ENCODE measurements around the gene HMCN2.
"Not testable (repeated sequence)": the region's sequence is repeated elsewhere in the genome, so short reads cannot be mapped to it uniquely, and the experiment has no call there.

Gene HMCN2

DNA sequence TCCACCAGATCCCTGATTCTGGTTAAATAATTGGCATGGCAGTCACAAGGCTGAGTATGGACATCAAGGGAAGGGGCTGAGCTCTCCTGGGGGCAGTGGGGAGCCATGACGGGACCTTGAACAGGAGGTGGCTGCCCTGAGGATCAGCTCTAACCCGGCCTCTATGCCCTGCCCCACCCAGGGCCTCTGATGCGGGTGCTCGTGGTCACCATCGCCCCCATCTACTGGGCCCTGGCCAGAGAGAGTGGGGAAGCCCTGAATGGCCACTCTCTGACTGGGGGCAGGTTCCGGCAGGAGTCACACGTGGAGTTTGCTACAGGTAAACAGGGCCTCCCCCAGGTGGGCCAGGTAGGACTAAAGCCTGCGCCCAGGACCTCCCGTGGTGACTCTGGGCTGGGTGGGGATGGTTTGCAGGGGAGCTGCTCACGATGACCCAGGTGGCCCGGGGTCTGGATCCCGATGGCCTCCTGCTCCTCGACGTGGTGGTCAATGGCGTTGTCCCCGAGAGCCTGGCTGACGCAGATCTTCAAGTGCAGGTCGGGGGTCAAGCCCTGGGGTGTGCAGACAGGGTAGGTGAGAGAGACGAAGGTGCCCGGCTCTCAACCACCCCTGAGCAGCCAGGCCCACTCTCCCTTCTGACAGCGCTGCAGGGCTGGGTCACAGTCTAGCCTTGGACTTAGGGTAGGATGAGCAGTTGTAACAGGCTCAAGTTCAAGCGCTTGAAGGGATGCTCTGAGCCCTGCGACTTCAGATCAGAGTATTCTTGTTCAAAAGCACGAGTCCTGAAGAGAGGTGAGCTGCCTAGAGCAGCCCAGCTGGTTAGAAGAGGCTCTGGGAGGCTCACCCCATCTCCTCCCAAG lies 159.3 kb downstream of the HMCN2 start:
- no peak for DNase-seq

DNA sequence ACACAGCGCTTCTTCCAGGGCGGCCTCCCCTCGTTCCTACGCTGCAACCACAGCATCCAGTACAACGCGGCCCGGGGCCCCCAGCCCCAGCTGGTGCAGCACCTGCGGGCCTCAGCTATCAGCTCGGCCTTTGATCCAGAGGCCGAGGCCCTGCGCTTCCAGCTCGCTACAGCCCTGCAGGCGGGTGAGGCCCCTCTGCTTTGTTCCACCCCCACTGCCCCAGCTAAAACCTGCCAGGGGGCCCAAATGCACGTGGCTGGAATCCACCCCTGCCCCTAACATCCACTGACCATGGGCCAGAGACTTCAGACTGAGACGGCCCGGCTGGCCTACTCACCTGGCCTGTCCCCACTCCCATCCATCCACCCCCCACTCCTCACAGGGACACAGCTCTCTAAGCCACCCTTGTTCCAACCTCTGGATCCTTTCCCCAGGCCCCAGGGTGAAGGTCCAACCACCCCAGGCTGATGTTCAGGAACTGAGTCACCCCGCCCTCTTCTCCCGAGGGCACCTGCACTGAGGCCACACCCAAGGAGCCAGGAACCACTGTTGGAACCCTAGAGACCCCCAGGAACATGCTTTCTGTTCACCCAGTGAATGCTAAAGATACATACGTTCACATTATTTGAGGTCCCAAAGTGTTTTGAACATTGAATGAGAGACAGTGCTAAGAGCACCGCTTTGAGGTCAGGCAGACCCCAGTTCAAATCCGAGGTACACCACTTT lies 160.3 kb downstream of the HMCN2 start:
- DNase-seq: no peak

DNA sequence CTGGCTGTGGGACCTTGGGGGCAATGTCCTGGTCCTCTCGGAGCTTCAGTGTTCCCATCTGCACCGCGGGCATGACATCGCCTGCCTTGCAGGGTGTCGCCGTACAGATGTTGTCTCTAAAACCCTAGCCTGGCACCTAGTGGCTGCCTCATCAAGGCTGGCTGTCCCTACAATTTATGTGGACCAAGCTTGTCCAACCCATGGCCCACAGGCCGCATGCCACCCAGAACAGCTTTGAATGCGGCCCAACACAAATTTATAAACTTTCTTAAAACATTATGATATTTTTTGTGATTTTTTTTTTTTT lies 160.9 kb downstream of the HMCN2 start:
- DNase-seq: no peak

DNA sequence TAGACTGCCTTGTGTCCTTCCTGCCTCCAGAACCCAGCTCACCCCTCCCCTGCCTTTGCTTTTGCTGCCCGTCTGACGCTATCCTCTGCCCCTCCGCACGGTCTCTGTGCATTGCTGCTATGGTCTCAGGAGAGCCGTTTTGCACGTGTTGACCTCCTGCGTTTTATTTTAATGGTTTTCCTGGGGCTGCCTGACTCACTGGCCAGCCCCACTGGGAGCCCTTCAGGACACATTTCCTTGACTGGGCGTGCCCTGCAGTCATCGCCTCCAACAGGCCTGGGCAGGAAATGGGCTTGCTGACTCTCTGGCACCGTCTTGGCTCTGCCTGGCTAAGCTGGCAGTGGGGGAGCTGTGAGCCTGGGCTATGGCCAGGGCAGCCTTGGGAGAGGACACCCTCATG lies 161.3 kb downstream of the HMCN2 start:
- no peak for DNase-seq

DNA sequence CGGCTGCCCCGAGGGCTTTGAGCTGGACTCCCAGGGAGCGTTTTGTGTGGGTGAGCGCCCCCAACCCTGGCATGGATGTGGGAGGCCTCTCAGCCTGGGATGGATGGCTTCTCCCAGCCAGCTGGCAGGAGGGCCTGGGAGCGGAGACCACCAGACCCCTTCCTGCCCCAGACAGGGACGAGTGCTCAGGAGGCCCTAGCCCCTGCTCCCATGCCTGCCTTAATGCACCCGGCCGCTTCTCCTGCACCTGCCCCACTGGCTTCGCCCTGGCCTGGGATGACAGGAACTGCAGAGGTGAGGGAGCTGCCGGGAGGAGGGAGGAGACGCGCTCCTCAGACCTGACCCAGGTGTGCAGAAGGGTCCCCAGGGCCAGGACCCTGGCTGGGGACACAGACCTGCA lies 161.8 kb downstream of the HMCN2 start:
- DNase-seq: no peak

DNA sequence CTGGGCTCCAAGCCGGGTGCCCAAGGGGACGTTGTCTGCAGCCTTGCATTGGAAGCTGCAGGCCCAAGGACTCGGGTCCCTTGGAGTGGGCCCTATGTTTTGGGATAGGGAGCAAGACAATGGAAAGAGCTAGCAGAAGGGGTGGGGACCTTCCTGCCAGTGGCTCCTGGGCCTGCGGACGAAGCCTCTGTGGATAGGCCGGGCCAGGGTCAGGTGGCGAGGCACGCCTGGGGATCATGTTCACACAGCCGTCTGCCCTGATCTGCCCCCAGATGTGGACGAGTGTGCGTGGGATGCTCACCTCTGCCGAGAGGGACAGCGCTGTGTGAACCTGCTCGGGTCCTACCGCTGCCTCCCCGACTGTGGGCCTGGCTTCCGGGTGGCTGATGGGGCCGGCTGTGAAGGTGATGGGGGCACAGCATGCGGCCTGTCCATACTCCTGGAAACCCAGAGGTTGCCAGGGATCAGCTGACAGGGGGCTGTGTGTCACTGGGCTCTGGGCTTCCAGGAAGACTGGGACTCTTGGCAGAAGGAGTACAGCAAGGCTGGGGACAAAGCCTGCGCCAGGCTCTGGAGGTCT lies 162.6 kb downstream of the HMCN2 start:
- DNase-seq: no peak

DNA sequence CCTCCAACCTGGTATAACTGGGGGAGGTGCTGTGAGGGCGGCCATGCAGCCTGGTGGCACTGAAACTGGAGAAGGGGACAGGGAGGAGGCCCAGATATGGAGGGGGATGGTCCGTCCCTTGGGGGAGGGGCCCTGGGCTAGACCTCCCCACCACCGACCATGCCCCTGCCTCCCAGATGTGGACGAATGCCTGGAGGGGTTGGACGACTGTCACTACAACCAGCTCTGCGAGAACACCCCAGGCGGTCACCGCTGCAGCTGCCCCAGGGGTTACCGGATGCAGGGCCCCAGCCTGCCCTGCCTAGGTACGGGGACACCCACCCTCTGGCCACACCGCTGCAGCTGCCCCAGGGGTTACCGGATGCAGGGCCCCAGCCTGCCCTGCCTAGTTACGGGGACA lies 163.8 kb downstream of the HMCN2 start:
- no peak for DNase-seq

DNA sequence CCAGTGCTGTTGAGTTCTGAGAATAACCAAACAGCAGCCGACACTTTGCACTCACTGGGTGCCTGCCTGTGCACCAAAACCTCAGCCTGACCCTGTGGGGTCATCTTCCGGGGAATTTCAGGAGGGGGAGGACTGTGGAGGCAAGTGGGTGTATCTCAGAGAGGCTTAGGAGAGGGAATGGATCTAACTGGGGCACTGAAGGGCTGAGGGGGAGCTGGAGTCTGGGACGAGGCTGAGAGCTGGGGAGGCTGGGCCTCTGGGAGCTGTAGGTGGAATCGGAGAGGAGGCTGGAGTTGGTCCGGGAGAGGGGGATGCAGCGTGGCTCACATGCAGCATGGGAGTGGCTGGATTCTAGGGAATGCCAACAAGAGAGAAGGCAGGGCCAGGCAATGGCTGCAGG lies 164.3 kb downstream of the HMCN2 start:
- DNase-seq: no peak

DNA sequence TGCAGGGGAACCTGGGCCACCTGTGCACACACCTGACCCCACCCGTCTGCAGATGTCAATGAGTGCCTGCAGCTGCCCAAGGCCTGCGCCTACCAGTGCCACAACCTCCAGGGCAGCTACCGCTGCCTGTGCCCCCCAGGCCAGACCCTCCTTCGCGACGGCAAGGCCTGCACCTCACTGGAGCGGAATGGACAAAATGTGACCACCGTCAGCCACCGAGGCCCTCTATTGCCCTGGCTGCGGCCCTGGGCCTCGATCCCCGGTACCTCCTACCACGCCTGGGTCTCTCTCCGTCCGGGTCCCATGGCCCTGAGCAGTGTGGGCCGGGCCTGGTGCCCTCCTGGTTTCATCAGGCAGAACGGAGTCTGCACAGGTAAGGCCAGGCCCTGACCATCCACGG lies 164.7 kb downstream of the HMCN2 start:
- no peak for DNase-seq

DNA sequence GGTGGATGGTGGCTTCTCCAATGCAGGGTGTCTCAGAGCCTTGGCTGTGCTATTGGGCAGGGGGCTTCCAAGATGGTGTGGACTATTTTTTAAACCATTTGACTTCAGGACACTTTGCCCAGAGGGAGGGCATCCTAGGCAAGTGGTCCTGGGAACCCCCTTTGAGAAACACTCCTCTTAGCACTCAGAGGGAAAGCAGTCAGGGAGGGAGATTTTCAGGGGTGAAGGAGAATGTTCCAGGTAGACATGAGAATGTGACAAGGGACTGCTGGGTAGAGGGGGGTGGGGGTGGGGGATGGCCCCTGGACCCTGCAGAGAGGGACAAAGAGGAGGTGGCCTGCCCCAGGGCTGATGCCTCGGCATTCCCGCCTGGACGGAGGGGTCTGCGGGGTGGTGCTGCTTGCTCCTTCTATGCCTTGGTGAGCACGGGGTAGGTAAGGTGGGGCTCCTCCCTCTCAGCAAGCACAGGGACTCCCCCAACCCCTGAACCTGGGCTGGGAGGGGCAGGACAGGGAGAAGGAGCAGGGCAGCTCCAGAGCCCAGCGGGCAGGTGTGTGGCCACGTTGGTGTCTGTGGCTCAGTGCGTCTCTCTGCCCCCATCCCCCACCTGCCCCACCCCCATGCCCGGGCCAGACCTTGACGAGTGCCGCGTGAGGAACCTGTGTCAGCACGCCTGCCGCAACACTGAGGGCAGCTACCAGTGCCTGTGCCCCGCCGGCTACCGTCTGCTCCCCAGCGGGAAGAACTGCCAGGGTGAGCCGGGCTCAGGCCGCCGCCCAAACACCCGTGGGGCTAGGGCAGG lies 165.4 kb downstream of the HMCN2 start:
- no peak for DNase-seq

DNA sequence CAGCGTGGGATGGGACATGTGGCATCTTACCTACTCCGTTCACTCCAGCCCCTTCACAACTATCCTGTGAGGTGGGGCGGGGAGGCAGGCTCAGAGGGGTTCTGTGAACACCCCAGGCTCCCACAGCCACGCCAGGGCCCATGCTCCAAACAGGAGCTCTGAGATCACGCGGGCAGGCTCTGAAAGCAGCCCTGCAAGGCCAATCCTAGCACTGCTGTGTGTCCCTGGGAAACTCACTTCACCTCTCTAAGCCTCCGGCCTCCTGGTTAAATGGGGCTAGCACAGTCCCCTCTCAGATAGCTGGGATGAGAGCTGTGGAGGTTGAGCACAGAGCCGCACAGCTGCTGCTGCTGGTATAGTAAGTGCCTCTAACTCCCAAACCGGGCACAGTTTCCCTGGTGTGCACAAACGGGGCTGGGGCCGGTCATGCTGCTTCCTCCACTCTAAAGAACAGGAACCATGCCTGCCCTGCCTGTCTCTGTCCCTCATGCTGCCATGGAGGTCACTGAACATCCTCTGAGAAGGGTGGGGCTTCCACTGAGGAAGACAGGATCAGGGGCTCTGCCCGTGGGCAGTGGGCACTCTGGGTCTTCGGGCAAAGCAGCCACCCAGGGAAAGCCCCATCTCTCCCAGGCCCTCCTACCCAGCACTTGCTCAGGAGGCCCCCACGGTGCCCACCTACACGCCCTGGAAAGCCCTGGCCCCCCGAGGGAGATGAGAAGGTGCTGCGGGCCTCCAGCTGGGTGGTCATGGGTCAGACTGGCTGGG lies 166.2 kb downstream of the HMCN2 start:
- no peak for DNase-seq

DNA sequence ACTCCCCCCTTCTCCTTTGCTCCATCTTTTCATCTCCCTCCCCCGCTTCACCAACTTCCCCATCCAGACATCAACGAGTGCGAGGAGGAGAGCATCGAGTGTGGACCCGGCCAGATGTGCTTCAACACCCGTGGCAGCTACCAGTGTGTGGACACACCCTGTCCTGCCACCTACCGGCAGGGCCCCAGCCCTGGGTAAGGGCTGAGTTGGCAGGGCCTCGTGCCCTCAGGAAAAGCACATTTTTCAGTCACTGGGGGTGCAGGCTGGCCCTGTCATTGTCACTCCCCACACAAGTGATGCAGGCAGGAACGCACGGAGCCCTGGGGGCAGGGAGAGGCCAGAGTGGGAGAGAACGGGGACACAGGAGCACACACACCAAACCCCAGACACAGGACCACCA lies 166.8 kb downstream of the HMCN2 start:
- no peak for DNase-seq

DNA sequence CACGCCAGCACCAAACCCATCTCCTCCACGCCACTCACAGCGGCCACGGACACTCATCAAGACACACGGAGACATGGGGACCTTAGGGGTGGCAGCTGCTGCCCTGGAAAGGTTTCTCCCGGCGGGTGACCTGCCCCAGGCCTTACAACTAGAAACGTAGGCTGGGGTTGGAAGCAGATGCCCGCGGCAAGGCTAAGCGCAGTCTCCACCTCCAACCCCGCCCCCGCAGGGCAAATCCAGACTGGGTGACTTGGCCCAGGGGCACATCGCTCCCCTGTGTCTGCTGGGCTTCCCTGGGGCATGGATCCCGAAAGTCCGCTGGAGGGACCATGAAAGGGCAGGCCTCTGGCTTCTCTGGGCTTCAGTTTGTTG lies 167.2 kb downstream of the HMCN2 start:
- DNase-seq: no peak

DNA sequence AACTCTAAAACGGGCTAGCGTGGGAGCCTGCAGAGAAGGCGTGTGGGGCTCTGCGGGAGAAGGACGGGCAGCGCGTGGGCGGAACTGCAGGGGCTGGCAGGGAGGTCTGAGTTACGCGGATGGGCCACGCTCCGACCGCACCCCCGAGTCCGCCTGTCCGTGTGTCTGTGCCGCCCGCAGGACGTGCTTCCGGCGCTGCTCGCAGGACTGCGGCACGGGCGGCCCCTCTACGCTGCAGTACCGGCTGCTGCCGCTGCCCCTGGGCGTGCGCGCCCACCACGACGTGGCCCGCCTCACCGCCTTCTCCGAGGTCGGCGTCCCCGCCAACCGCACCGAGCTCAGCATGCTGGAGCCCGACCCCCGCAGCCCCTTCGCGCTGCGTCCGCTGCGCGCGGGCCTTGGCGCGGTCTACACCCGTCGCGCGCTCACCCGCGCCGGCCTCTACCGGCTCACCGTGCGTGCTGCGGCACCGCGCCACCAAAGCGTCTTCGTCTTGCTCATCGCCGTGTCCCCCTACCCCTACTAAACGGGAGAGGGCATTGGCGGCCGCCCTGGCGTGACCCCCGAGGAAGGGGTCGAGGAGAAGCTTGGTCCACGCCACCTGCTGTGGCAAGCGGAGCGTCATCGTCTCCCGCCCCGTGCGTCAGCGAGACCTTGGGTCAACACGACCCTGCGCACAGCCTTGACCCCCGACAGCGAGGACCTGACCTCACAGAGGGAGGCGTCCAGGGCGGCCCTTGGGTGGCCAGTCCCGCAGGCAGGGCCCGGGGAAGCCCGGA lies 167.8 kb downstream of the HMCN2 start:
- DNase-seq: no peak

DNA sequence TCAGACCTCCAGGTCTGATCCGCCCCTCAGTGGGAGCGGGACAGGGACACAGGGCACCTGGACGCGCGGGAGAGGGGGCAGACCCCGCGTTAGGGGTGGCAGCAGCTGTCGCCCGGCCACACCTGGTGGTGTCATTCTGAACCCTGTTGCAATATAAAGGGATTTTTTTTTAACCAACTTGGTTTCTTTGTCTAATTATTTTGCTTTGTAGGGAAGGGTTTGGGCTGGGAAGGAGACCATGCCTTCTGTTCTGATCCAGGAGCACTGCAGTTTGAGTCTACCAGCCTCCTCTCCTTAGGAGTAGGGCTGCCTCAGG lies 168.3 kb downstream of the HMCN2 start:
- no peak for DNase-seq

DNA sequence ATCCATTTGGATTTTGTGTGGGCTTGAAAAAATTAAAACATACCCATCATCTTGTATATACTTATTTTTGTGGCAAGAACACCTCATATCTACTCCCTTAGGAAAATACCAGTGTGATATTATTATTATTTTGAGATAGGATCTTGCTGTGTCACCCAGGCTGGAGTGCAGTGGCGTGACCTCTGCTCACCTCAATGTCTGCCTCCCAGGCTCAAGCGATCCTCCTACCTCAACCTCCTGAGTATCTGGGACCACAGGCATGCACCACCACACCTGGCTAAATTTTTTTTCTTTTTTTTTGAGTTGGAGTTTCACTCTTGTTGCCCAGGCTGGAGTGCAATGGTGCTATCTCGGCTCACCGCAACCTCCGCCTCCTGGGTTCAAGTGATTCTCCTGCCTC lies 169.1 kb downstream of the HMCN2 start:
- DNase-seq: not testable (repeated sequence)

DNA sequence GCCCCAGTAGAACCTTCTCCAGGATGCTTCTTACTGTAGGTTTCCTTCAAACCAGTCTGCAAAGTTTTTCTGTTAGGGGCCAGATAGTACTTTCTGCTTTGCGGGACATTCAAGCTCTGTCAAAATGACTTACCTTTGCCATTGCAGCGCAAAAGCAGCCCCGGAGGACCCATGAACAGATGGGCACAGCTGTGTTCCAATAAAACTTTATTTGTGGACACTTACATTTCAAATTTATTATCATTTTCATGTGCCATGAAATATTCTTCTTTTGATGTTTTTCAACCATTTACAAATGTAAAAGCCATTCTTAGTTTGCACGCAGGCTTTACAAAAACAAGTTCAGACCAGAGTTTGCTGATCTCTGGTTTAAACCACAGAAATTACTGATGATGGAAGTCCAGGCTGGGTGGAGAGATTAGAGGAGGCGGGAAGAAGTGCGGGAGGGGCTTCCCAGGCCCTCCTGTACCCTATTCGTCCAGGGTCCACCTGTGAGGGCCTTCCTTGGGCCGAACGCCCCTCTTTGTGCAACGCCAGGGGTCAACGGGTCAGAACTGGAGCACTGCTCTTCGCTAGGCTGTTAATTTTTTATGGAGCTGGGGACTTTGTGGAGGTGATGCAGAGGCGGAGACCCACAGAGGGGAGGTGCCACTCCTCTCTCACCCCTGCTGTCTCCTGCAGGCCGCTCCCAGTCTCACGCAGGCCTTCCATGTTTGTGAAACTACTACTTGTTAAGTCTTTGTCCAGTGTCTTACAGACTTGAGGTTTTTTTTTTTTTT lies 171.6 kb downstream of the HMCN2 start:
- no peak for DNase-seq

DNA sequence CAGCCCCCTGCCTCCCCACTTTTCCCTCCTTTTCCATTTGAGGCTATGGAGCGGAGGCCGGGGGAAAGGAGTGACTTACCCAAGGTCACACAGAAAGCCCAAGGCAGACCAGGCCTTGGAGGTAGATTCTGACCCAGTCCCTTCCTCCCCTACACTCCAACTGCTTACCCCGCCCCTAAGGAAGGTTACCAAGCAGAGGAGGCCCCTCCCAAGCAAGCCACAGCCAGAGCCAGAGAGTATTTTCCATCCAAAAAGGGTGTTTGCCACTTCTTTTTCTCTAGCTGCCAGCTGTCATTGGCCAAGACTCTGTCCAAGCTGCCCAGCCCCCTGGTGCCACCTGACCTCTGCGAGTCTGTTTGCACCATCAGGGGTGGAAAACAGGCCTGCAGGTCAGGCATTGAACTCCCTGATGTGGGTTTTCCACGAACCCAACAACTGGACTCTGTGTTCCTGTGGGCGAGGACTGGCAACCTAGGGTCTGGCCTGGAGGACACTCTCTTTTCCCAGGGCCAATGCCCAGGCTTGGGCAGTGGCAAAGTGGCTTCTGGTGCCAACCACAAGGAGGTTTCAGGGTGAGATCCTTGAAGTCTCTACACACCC lies 172.9 kb downstream of the HMCN2 start:
- DNase-seq: no peak

DNA sequence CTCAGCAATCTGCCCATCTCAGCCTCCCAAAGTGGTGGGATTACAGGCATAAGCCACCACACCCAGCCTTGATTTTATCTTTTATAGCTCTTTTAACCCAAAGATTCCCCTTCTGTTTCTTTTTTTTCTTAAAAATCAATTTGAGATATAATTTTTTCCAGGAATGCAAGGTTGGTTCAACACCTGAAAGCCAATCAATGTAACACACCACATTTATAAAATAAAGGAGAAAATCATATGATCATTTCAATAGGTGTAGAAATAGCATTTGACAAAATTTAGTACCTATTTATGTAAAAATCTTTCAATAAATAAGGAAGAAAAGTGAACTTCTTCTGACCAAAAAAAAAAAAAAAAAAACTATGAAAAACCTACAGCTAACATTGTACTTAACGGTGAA lies 175.5 kb downstream of the HMCN2 start:
- no peak for DNase-seq

DNA sequence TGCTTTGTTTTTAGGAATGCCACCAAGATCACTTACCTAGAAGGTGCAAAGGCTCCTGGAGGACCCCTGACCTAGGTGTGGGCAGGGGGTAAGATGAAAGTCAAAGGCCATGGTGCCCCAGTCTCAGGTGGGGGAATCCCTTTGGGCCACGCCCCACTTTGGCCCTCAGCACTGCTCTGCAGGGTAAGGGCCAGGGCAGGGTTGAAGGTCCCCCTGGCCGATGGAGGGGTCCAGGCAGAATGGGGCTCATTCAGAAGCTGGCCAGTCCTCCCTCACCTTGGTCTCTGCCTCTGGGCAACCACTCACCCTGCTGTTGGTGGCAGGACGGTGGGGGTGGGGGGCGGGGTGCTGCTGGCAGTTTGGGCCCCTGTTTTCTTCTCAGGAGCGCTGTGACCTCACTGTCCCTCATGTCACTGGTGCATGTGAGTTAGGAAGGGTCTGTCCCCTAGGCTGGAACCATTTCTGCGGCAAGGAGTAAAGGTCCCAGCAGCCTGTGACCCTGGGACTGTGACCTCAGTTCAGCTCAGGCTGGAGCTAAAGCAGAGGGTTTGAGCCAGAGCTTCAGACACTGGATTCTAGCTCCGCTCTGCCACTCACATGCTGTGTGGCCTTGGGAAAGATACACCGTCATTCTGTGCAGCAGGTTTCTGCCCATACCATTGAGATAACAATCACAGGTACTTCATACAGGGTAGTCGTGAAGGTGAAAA lies 177.3 kb downstream of the HMCN2 start:
- DNase-seq: no peak
